Thyroid gland (tissue), 4 donors: ENCODE measurements around the gene RNF144A. TPM values are rescaled to one million over a fixed set of nuclear protein-coding genes. Genes with fewer than 3 reads are reported as not detected.

ENCODE experiments used
- DNase-seq, 2 donors: peaks; one replicate each; pipeline ENCODE4 v3.0.0-alpha.2; 2019
- H3K27ac ChIP-seq, 3 donors: fragments of 200-600 bp; sonication (generic); 1 replicate in 2 of 3; 2 replicates in 1 of 3; pipeline ENCODE4 v1.5.1; 2016 to 2019; ENCODE audit warnings: mild to moderate bottlenecking in 1 of 3, moderate library complexity in 1 of 3
- H3K27me3 ChIP-seq: fragments of 200-600 bp; sonication (generic); one replicate; pipeline ENCODE4 v1.5.1; 2019
- H3K36me3 ChIP-seq, 2 donors: fragments of 200-600 bp; sonication (generic); one replicate each; pipeline ENCODE4 v1.5.1; 2016 to 2019
- H3K4me1 ChIP-seq, 2 donors: fragments of 200-600 bp; sonication (generic); one replicate each; pipeline ENCODE4 v1.5.1; 2017 to 2019
- H3K4me3 ChIP-seq, 3 donors: fragments of 200-600 bp; sonication (generic); replicated peaks in 1 of 3; 1 replicate in 2 of 3; 2 replicates in 1 of 3; pipeline ENCODE4 v1.5.1; 2016; ENCODE audit warnings: mild to moderate bottlenecking in 1 of 3
- H3K9me3 ChIP-seq: fragments of 200-600 bp; sonication (generic); one replicate; pipeline ENCODE4 v1.5.1; 2017
- CTCF ChIP-seq, 6 experiments: fragments of 200-600 bp in 3 of 6; fragments of 450-650 bp in 3 of 6; sonication (generic) in 3 of 6; IDR thresholded peaks; one replicate each; pipeline ENCODE4 v1.5.1; 2016 to 2019; ENCODE audit warnings: antibody characterized with exemption in 6 of 6, mild to moderate bottlenecking in 2 of 6, inconsistent platforms in 1 of 6, moderate library complexity in 1 of 6
- POLR2A ChIP-seq, 2 donors: fragments of 450-650 bp; IDR thresholded peaks; one replicate each; pipeline ENCODE4 v1.6.1; 2017; ENCODE audit warnings: antibody characterized with exemption in 2 of 2, mild to moderate bottlenecking in 2 of 2, moderate library complexity in 1 of 2
- WGBS, 2 donors: methylation state at CpG; one replicate each; pipeline ENCODE4 v1.1.5; 2017; 5-methylcytosine and 5-hydroxymethylcytosine counted together
- intact Hi-C: fragments of 100-400 bp; cut with DNase I; formaldehyde crosslinking; loops from one replicate; pipeline ENCODE4 v1.15.1; 2023
- total RNA-seq, 4 donors: library from RNA; depleted of rRNA; stranded (reverse); fragments of >200 nt; gene quantifications; one replicate each; pipeline ENCODE4 v1.2.3, GENCODE V29; 2016

Gene RNF144A
- total RNA-seq, 4 donors from 2014 or later = 8.0 to 12.2 (median 10.6) TPM

DNA sequence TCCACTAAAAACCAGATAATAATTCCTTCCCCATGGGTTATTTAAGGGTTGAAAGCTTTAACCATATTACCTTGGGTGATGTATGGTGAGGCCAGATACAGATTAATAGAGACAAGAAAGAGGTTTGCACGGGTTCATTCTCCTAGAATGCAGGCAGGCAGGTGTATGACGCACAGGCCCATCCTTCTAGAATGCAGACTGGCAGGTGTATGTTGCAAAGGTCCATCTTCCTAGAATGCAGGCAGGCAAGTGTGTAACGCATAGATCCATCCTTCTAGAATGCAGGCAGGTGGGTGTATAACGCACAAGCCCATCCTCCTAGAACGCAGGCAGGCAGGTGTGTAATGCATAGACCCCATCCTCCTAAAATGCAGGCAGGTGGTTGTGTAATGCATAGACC, 35.7 kb upstream of the RNF144A start:
- WGBS, 2 donors = 91 to 93% methylated on average over 5 of the region's 5 CpGs

GRCh38 chr2:6883448-6884122, 33.6 kb upstream of the RNF144A start:
- Histone ChIP-seq H3K27ac (no peak overlapping the region), H3K4me3 (no peak overlapping the region), H3K9me3 (no peaks in the 10 kb centered on the region), H3K36me3 (no peaks in the 10 kb centered on the region), H3K4me1 (no peaks in the 10 kb centered on the region), H3K27me3 (no peaks in the 10 kb centered on the region)
- WGBS, 2 donors = 79 to 80% methylated on average over 7 of the region's 7 CpGs
- TF ChIP-seq POLR2A (IDR thresholded peaks at IDR 0.05) (no peak), CTCF (IDR thresholded peaks at IDR 0.05) (no peak)
- no peak for DNase-seq
- intact Hi-C loops = no loop called here

More for the DNA sequence above, 35.7 kb upstream of the RNF144A start:
- Histone ChIP-seq H3K27me3 (no peaks in the 10 kb centered on the region), H3K36me3 (no peaks in the 10 kb centered on the region), H3K4me1 (peaks cover 0 to 6% of the 10 kb centered on the region in 2 donors), H3K4me3 (no peak overlapping the region), H3K9me3 (no peaks in the 10 kb centered on the region), H3K27ac (no peak overlapping the region)
- intact Hi-C loops = no loop called here
- TF ChIP-seq POLR2A (IDR thresholded peaks at IDR 0.05) (no peak), CTCF (IDR thresholded peaks at IDR 0.05) (no peak)
- no peak for DNase-seq

GRCh38 chr2:6885551-6885950, 31.7 kb upstream of the RNF144A start:
- H3K27ac ChIP-seq = no peak overlapping the region
- intact Hi-C loops = no loop called here
- no peak overlapping the region for H3K4me3 ChIP-seq
- no peaks in the 10 kb centered on the region for H3K36me3 ChIP-seq
- 84 to 88% methylated on average over 2 of the region's 2 CpGs for WGBS, 2 donors
- H3K9me3 ChIP-seq = no peaks in the 10 kb centered on the region
- H3K27me3 ChIP-seq = no peaks in the 10 kb centered on the region
- TF ChIP-seq POLR2A (IDR thresholded peaks at IDR 0.05) = no peak
- TF ChIP-seq CTCF (IDR thresholded peaks at IDR 0.05) = no peak
- no peaks in the 10 kb centered on the region for H3K4me1 ChIP-seq
- no peak for DNase-seq

DNA sequence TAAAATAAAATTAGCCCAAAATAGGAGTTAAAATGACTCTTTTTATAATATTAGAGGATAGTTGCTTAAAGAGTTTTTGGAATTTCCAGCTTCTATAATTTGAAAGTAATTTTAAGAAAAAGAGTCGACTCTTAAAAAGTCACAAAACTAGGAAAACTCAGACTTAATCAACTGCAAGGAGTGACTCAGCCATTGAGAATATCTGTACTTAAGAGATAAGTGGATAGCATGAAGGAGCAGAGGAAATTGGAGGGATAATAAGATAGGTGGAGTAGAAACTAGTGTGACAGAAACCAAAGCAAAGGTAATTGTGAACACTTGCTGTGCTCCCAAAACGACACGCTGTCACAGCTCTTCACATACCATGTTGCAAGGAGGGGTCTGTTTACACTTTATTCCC, 31.2 kb upstream of the RNF144A start:
- Histone ChIP-seq H3K27ac (no peak overlapping the region), H3K4me1 (no peaks in the 10 kb centered on the region), H3K4me3 (no peak overlapping the region), H3K9me3 (no peaks in the 10 kb centered on the region), H3K27me3 (no peaks in the 10 kb centered on the region), H3K36me3 (no peaks in the 10 kb centered on the region)
- 78 to 80% methylated on average over 3 of the region's 3 CpGs for WGBS, 2 donors
- intact Hi-C loops = no loop called here
- DNase-seq = no peak
- TF ChIP-seq POLR2A (IDR thresholded peaks at IDR 0.05) (no peak), CTCF (IDR thresholded peaks at IDR 0.05) (no peak)

DNA sequence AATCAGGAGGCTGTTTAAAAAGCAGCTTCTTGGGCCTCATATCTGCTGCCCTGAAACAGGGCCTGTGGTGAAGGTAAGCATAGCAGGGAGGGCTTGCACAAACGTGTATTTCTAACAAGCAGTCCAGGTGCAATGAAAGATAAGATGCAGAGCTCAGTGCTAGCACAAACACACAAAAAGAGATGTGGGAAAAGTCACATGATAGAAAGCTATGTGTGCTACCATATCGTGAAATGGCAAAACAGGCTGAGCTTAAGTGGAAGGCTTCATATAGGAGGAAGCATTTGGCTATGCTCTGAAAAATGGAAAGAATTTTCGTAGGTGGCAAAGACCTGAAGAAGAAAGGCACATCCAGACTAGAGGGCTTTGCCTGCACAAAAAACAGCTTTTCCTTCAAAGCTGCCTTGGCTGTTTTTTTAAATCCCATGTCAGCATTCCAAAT, 29.4 kb upstream of the RNF144A start:
- DNase-seq = no peak
- H3K9me3 ChIP-seq = no peaks in the 10 kb centered on the region
- no peak overlapping the region for H3K27ac ChIP-seq
- no peak overlapping the region for H3K4me3 ChIP-seq
- no peaks in the 10 kb centered on the region for H3K36me3 ChIP-seq
- intact Hi-C loops = no loop called here
- 79 to 82% methylated on average over 3 of the region's 3 CpGs for WGBS, 2 donors
- no peak for TF ChIP-seq POLR2A (IDR thresholded peaks at IDR 0.05)
- no peak for TF ChIP-seq CTCF (IDR thresholded peaks at IDR 0.05)
- no peaks in the 10 kb centered on the region for H3K4me1 ChIP-seq
- no peaks in the 10 kb centered on the region for H3K27me3 ChIP-seq
